Choroid plexus epithelial cell (primary cell): ENCODE results near the gene TPPP2.

Source experiments
- DNase-seq: peaks from one replicate; pipeline ENCODE4 v3.0.0-alpha.2; 2010; ENCODE audit warnings: low read depth
- H3K4me3 ChIP-seq: 2 replicates; pipeline ENCODE4 v1.5.1; 2011; ENCODE audit warnings: low read depth, mild to moderate bottlenecking, control low read depth, low read length, moderate library complexity
- TF ChIP-seq, protein P1 (sequence below): conservative IDR thresholded peaks from 2 replicates; pipeline ENCODE4 v1.5.1; 2011; ENCODE audit warnings: low read depth, mild to moderate bottlenecking, control low read depth, inconsistent platforms, low read length, moderate library complexity

TPPP2 gene

GRCh38 chr14:21078726-21079125, 48.7 kb downstream of the TPPP2 start:
- TF ChIP-seq, protein P1, sequence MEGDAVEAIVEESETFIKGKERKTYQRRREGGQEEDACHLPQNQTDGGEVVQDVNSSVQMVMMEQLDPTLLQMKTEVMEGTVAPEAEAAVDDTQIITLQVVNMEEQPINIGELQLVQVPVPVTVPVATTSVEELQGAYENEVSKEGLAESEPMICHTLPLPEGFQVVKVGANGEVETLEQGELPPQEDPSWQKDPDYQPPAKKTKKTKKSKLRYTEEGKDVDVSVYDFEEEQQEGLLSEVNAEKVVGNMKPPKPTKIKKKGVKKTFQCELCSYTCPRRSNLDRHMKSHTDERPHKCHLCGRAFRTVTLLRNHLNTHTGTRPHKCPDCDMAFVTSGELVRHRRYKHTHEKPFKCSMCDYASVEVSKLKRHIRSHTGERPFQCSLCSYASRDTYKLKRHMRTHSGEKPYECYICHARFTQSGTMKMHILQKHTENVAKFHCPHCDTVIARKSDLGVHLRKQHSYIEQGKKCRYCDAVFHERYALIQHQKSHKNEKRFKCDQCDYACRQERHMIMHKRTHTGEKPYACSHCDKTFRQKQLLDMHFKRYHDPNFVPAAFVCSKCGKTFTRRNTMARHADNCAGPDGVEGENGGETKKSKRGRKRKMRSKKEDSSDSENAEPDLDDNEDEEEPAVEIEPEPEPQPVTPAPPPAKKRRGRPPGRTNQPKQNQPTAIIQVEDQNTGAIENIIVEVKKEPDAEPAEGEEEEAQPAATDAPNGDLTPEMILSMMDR: no peak
- no peak overlapping the region for H3K4me3 ChIP-seq
- DNase-seq: no peak

GRCh38 chr14:21081521-21082142, 51.6 kb downstream of the TPPP2 start:
- H3K4me3 ChIP-seq: no peak overlapping the region
- TF ChIP-seq, protein P1: no peak
- DNase-seq: no peak
